Hepatocyte (in vitro differentiated cells): Measurements from ENCODE around the gene ANO1.

Experiments used
- EZH2 ChIP-seq: fragments of 200-600 bp; sonication (generic); IDR thresholded peaks from 2 replicates; pipeline ENCODE4 v1.6.1; 2016; ENCODE audit warnings: antibody characterized with exemption, mild to moderate bottlenecking, borderline replicate concordance
- EZH2phosphoT487 ChIP-seq: fragments of 200-600 bp; sonication (generic); IDR thresholded peaks from one replicate; pipeline ENCODE4 v1.6.1; 2018; ENCODE audit warnings: antibody characterized with exemption, mild to moderate bottlenecking, low read depth, moderate library complexity; ENCODE audit not compliant: unreplicated experiment, severe bottlenecking
- TF ChIP-seq, protein P1 (sequence below): fragments of 200-600 bp; sonication (generic); IDR thresholded peaks from 2 replicates; pipeline ENCODE4 v1.5.1; 2016; ENCODE audit warnings: antibody characterized with exemption, mild to moderate bottlenecking; ENCODE audit not compliant: poor library complexity

DNA sequence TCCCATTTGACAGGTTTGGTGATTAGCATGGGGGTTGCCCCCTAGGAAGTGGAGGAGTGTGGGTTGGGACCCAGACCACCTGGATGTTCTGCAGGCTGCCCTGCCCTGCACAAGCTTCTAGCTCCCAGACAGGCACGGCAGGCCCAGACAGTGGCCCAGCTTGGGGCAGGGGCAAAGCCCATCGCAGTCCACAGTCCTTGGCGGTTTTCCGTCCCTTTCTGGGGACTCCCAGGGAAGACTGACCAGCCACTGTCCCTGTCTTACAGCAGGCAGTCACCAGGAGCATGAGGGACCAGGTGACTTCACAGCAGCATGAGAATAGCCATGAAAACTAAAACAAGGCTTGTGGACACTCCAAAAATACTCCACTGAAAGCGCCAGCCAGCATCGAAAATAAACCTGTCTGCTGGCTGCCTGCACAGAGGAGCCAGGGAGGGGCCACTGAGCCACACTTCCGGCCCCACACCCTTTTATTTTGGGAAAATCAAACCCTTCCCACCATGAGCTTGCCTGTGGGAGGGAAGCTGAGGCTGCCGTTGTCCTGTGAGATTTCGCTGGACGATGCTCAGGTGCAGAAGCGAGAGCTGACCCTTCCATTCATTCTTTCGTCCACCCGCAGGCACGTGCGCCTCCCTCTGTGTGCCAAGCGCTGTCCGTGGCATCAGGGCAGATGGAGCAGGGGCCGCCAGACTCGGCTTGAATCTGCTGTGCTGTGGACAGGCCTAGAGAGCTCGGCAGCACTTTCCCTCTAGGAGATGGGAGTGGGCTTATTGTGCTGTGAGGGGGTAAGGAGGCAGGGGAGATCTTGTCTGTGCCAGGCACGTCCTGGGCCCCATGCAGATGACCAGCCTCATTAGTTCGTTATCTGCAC, 153.0 kb downstream of the ANO1 start:
- TF ChIP-seq, protein P1, sequence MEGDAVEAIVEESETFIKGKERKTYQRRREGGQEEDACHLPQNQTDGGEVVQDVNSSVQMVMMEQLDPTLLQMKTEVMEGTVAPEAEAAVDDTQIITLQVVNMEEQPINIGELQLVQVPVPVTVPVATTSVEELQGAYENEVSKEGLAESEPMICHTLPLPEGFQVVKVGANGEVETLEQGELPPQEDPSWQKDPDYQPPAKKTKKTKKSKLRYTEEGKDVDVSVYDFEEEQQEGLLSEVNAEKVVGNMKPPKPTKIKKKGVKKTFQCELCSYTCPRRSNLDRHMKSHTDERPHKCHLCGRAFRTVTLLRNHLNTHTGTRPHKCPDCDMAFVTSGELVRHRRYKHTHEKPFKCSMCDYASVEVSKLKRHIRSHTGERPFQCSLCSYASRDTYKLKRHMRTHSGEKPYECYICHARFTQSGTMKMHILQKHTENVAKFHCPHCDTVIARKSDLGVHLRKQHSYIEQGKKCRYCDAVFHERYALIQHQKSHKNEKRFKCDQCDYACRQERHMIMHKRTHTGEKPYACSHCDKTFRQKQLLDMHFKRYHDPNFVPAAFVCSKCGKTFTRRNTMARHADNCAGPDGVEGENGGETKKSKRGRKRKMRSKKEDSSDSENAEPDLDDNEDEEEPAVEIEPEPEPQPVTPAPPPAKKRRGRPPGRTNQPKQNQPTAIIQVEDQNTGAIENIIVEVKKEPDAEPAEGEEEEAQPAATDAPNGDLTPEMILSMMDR = no peak
- TF ChIP-seq EZH2 = no peak
- TF ChIP-seq EZH2phosphoT487 = no peak
